Endothelial cell (in vitro differentiated cells): ENCODE measurements around the gene SF3B2. TPM values are rescaled to one million over a fixed set of nuclear protein-coding genes. Genes with fewer than 3 reads are reported as not detected.

Experiments used
- DNase-seq: peaks from one replicate; pipeline ENCODE4 v3.0.0; 2021; ENCODE audit warnings: low spot score
- H3K27ac Mint-ChIP-seq: one replicate; pipeline ENCODE4 v1.8.0; 2021; ENCODE audit warnings: mixed read lengths, inconsistent platforms; ENCODE audit not compliant: unreplicated experiment
- H3K27me3 Mint-ChIP-seq: one replicate; pipeline ENCODE4 v1.8.0; 2021; ENCODE audit warnings: mild to moderate bottlenecking, moderate library complexity, mixed read lengths, inconsistent platforms; ENCODE audit not compliant: unreplicated experiment
- H3K36me3 Mint-ChIP-seq: one replicate; pipeline ENCODE4 v1.8.0; 2021; ENCODE audit warnings: mild to moderate bottlenecking, low read depth, mixed read lengths, inconsistent platforms; ENCODE audit not compliant: unreplicated experiment
- H3K4me1 Mint-ChIP-seq: one replicate; pipeline ENCODE4 v1.8.0; 2021; ENCODE audit warnings: mild to moderate bottlenecking, mixed read lengths, inconsistent platforms; ENCODE audit not compliant: unreplicated experiment
- H3K4me3 Mint-ChIP-seq: one replicate; pipeline ENCODE4 v1.8.0; 2021; ENCODE audit warnings: mild to moderate bottlenecking, mixed read lengths, inconsistent platforms; ENCODE audit not compliant: unreplicated experiment
- H3K9me3 Mint-ChIP-seq: one replicate; pipeline ENCODE4 v1.8.0; 2021; ENCODE audit warnings: mixed read lengths, inconsistent platforms; ENCODE audit not compliant: unreplicated experiment
- total RNA-seq: library from RNA; stranded (reverse); fragmentation: NEBNext Ultra II Directional; extraction: Animal tissue kit (Norgen Biotek cat#: 25700); gene quantifications from one replicate; pipeline ENCODE4 v1.2.1, GENCODE V29; 2021; ENCODE audit not compliant: unreplicated experiment
- TF ChIP-seq, protein P1 (sequence below): fragments of 200-600 bp; sonication (generic); IDR thresholded peaks from one replicate; pipeline ENCODE4 v1.5.0; 2021; ENCODE audit warnings: antibody characterized with exemption; ENCODE audit not compliant: unreplicated experiment

SF3B2 gene
- total RNA-seq, 1 donor from 2014 or later, result 174 TPM

DNA sequence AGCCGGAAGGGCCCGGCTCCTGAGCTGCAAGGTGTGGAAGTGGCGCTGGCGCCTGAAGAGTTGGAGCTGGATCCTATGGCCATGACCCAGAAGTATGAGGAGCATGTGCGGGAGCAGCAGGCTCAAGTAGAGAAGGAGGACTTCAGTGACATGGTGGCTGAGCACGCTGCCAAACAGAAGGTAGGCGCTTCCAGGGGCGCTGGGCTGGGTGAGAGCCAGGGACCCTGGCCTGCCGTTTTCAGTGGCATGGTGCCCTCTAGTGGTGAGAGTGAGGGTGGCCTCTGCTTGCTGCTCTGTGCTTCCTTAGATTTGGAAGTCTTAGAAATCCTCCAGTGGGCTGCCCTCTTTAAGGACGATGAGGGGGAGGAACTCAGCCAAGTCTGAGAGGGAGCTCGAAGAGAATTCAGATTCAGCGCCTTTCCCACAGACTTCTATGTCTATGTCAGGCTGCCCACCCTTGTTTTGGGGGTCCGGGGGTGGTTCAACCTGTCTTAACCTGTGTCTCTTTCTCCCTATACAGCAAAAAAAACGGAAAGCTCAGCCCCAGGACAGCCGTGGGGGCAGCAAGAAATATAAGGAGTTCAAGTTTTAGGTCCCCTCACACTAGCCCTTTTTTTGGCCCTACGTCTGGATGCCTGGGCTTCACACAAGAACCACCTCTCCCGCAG lies 16.1 kb downstream of the SF3B2 start:
- peak; percentile 87 for DNase-seq
- no peaks in the 10 kb centered on the region for H3K9me3 Mint-ChIP-seq

DNA sequence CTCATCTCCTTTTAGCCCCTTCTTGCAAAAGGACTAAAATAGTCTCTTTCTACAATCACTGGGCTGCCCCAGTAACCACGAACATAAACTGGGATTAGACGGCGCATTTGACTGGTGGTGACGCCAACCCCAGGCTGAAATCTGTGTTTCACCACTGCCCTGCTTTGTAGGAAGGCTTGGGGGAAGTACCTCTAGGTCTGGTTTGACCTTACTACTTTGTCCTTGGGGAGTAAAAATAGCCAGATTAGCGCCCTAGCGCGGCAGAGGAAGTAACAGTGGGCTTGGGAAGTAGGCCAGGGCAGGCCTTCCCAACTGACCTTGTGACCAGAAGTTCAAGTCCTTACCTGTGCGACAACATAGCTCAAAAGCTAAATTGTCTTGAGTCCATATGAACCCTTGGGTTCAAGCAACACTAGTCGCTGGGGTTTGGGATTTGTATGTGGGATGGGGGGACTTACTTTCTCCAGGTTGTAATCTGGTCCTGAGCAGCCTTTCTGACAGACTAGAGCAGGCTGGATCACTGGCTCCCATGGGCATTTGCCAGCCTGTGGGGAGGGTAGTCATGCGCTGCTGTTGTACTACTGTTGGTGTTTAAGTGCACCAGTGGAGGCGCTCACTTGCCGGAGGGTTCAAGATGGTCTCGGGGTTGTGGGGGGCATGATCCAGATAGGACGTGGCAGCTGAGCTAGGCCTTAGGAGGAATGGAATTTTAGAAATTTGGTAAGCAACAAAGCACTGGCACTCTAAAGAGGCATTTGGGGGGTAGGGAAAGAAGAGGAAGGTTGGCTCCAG lies 17.0 kb downstream of the SF3B2 start:
- DNase-seq, result no peak

More for the DNA sequence above, 16.1 kb downstream of the SF3B2 start:
- peaks cover 34% of the 10 kb centered on the region for H3K4me1 Mint-ChIP-seq
- H3K27ac Mint-ChIP-seq, result peak overlapping the region; percentile 96
- H3K27me3 Mint-ChIP-seq, result peaks cover 13% of the 10 kb centered on the region
- peak overlapping the region; percentile 92 for H3K4me3 Mint-ChIP-seq
- H3K36me3 Mint-ChIP-seq, result peaks cover 65% of the 10 kb centered on the region
- TF ChIP-seq, protein P1, sequence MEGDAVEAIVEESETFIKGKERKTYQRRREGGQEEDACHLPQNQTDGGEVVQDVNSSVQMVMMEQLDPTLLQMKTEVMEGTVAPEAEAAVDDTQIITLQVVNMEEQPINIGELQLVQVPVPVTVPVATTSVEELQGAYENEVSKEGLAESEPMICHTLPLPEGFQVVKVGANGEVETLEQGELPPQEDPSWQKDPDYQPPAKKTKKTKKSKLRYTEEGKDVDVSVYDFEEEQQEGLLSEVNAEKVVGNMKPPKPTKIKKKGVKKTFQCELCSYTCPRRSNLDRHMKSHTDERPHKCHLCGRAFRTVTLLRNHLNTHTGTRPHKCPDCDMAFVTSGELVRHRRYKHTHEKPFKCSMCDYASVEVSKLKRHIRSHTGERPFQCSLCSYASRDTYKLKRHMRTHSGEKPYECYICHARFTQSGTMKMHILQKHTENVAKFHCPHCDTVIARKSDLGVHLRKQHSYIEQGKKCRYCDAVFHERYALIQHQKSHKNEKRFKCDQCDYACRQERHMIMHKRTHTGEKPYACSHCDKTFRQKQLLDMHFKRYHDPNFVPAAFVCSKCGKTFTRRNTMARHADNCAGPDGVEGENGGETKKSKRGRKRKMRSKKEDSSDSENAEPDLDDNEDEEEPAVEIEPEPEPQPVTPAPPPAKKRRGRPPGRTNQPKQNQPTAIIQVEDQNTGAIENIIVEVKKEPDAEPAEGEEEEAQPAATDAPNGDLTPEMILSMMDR, result peak; percentile 85

DNA sequence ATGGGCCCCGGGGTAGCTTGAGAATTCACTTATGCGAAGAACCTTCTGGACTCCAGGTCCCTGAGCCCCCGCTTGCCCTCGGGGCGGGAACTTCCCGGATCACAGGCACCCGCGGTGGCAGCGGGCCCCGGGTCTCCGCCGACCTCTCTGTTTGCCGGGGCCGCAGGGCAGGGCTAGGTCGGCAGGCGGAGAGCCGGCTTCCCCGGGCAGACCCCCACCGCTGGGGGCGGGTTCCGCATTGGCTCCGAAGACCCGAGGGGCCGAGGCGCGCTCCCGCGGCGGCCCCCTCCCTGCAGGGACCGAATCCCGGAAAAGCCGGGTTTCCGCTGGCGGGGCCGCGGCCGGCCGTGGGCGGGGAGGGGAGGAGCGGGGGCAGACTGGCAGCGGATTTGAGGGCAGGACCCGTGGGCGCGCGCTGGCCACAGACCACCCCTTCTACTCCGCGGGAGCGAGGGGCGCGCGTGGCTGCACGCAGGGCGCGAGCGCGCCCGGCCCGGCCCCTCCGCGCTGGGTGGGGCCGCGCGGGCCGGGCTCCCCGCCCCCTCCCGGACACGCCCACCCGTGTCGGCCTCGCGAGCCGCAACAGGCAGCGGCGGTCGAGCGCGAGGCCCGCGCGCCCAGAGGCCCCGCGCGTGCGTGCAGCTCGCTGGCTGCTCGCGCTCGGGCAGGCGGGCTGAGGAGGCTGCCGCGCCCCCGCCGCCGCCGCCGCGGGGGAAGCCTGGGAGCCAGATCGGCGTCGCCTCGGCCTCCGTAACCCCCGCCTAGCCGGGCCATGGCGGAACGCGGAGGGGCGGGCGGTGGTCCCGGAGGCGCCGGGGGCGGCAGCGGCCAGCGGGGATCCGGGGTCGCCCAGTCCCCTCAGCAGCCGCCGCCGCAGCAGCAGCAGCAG lies 17.8 kb downstream of the SF3B2 start, which contains the start of gene PACS1:
Gene PACS1, plus strand, starts transcription at position 558 of the 889 bp plus-strand sequence. Its CDS starts 215 bp downstream, at position 773.
- H3K9me3 Mint-ChIP-seq, result no peaks in the 10 kb centered on the region
- TF ChIP-seq, protein P1, result no peak
- peak; percentile 92 for DNase-seq
- peak within 1 kb of the TSS; percentile 94 for H3K4me3 Mint-ChIP-seq
- peaks cover 57% of the 10 kb centered on the region for H3K36me3 Mint-ChIP-seq
- H3K4me1 Mint-ChIP-seq, result peaks cover 35% of the 10 kb centered on the region
- H3K27ac Mint-ChIP-seq, result peak within 1 kb of the TSS; percentile 96
- H3K27me3 Mint-ChIP-seq, result peaks cover 13% of the 10 kb centered on the region

More for the DNA sequence above, 17.0 kb downstream of the SF3B2 start:
- Mint-ChIP-seq H3K27me3 (peaks cover 13% of the 10 kb centered on the region), H3K4me1 (peaks cover 34% of the 10 kb centered on the region), H3K4me3 (peak overlapping the region; percentile 92), H3K27ac (peak overlapping the region; percentile 96), H3K36me3 (peaks cover 59% of the 10 kb centered on the region), H3K9me3 (no peaks in the 10 kb centered on the region)
- TF ChIP-seq, protein P1, result no peak

DNA sequence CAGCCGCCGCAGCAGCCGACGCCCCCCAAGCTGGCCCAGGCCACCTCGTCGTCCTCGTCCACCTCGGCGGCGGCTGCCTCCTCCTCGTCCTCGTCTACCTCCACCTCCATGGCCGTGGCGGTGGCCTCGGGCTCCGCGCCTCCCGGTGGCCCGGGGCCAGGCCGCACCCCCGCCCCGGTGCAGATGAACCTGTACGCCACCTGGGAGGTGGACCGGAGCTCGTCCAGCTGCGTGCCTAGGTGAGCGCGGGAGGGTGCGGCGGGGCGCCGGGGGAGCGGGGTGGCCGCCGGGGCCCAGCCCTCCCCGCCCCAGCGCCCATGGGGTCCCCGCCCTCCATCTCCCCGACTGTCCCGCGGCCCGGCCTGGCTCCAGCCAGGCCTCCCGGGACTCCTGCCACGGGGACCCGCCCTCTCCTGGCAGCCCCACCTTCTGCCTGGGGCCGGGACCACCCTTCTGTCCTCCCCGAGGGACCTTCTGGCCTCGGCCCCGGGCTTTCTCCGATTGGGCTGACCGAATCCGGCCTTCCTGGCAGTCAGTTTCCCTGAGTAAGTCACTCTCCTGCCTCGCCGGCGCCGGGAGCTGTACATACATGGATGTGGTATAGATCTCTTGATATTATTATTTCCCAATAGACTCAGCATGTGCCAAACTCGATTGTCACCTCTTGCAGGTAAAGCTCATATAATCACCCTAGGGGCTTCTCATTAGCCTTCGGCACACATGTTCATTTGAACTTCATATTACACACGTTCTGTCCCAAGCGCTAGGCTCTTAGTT lies 18.6 kb downstream of the SF3B2 start:
- Mint-ChIP-seq H3K4me1 (peaks cover 35% of the 10 kb centered on the region), H3K9me3 (no peaks in the 10 kb centered on the region), H3K27ac (peak overlapping the region; percentile 61), H3K27me3 (peaks cover 13% of the 10 kb centered on the region), H3K36me3 (peaks cover 52% of the 10 kb centered on the region), H3K4me3 (peak overlapping the region; percentile 94)
- DNase-seq, result peak; percentile 47
- TF ChIP-seq, protein P1, result no peak
